Measurements from ENCODE around the gene ERO1B.

ERO1B gene

GRCh38 chr1:236253918-236254637, 27.7 kb downstream of the ERO1B start:
- no peak for DNase-seq (ENCODE audit: low read depth in 3 of 3)

DNA sequence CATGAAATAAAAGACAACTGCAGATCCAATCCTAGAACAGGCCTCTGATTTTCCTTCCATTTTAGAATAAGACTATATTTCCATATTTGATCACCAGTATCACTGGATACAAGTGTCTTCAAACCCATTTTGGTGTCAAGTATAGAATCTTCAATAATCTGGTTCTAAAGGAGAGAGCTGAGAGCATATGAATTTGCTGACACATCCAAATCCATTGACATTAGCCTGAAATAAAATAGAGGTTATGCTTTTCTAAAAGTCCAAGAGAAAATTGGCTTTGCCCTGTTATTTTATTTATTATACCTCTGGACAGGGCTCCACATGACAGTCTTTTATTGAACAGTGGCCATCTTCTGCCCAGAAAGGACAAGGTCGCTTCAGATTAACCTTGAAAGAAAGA, 28.6 kb downstream of the ERO1B start:
- no peak for DNase-seq (ENCODE audit: low read depth in 3 of 3)

- no peak for DNase-seq (ENCODE audit: low read depth in 3 of 3)
Measured at GRCh38 chr1:236251587-236251986, 30.2 kb downstream of the ERO1B start.

- DNase-seq (ENCODE audit: low read depth in 3 of 3), result no peak
Measured at GRCh38 chr1:236247286-236247685, 34.5 kb downstream of the ERO1B start.

DNA sequence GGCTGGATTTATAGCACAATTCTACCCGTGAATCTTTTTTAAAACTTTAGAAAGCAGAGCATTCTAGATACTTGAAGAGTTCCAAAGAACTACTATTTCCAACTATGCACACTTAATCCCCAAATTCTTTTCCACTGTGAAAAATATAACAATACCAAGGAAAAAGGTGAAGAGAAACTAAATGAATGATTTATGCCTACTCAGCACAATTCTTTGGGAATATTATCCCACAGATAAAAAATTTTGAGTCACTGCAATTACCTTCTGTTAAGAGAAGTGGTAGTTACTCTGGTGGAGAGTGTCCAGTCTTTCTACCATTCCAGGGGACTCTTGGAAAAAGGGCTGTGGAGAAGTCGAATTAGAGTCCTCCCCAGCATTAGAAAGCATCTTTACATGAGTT, 39.2 kb downstream of the ERO1B start:
- DNase-seq (ENCODE audit: low read depth in 3 of 3), result no peak

DNA sequence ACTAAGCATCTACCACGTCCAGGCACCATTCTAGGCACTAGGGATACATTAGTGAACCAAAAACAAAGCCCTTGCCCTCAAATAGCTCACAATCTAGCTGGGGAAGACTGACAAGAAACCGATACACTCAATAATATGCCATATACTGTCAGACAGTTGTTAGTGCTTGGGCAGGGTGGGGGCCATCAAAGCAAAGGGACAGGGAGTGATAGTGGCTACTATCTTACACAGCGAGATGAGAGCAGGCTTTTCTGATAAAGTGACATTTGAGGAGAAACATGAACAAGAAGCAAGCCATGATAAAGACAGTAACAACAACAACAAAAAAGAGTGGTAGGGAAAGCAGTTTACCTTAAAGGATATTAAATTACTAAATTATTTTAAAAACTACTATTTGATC, 41.1 kb downstream of the ERO1B start:
- DNase-seq (ENCODE audit: low read depth in 3 of 3), result no peak

GRCh38 chr1:236239092-236239585, 42.6 kb downstream of the ERO1B start:
- DNase-seq (ENCODE audit: low read depth in 3 of 3), result no peak

- DNase-seq (ENCODE audit: low read depth in 3 of 3), result no peak
Measured at GRCh38 chr1:236235116-236235515, 46.6 kb downstream of the ERO1B start.

GRCh38 chr1:236228411-236228810, 53.3 kb downstream of the ERO1B start:
- no peak for DNase-seq (ENCODE audit: low read depth in 3 of 3)

DNA sequence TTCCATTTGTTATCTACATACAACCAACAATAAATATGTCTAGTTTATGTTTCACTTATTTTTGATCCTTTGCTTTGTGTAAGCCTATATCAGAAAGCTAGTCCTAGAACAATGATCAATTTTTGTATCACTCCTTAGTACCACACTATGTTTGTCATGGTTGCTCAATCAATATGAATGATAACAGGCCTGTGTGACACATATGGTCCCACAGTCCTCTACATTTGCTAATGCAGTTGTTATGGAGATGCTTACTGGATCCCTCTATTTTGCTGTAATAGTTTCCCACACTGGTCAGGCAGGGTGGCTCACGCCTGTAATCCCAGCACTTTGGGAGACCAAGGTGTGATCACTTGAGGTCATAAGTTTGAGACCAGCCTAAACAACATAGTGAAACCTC, 59.1 kb downstream of the ERO1B start:
- DNase-seq (ENCODE audit: low read depth in 3 of 3), result no peak

DNA sequence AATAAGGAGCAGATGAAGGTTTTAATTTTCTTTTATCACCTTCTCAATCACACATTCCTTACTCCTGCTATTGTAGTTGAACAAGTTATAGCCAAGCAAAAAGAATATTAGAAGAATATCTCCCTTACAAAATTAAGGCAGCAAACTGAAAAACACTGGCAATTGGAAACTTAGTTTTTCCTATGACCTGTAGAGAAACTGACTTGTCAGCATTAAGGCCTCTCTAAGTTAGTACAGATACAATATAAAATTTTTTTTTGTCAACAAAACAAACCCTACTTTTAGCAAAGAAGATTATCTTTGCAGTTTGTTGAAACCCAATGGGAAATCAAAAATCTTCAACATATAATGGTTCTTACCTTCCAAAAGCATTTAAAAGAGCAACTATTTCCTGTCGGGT, 61.3 kb downstream of the ERO1B start:
- DNase-seq (ENCODE audit: low read depth in 3 of 3), result no peak

DNA sequence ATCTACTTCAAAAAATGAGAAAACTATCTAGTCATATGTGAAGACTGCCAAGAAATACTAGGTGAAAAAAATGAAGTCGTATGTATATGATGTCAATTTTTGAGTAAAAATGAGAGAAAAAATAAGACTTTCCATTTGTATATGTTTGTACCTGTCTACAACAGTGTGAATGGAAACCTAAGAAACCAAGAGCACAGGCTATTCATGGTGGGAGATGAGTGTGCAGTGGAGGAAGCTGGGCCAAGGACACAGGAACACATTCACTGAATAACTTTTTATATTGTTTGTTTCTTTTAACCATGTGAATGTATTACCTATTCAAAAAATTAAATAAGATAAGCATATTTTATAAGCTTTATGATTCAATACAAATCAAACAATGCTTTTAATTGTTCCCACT, 67.0 kb downstream of the ERO1B start:
- DNase-seq (ENCODE audit: low read depth in 3 of 3), result no peak

DNA sequence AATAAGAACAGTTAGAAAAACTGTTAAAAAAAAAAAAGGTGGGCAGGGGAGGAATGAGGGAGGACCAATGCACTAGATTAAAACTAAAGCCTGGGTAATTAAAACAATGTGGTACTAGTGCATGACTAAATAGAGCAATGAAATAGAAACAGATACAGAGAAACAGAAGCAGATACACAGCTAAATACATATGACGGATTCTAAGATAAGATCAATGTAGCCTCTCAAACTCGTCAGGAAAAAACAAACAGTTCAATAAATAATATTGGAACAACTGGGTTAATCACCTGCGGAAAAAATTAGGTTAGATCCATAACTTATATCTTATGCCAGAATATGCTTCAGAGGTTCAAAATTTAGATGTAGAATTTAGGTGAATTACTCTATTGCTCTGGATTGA, 68.2 kb downstream of the ERO1B start:
- DNase-seq (ENCODE audit: low read depth in 3 of 3), result no peak

DNA sequence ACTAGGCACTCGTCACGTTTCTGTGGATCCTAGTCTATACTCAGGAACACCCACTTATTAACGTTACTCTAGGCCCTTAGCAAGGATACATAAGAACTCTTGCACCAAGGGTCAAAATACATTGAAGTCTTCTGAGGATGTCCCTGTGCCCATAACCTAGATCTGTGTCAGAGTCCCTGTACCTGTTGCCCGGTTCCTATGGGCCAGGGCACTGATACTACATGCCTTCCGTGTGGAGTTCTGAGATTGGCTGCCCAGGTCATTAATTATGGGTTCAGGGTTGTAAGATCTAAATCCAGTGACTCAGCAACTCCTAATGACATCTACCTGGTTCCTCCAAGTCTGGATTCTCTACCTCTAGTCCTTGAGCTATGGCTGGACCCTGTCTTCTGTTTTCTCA, 69.9 kb downstream of the ERO1B start:
- no peak for DNase-seq (ENCODE audit: low read depth in 3 of 3)

GRCh38 chr1:236209713-236210112, 72.0 kb downstream of the ERO1B start:
- no peak for DNase-seq (ENCODE audit: low read depth in 3 of 3)

DNA sequence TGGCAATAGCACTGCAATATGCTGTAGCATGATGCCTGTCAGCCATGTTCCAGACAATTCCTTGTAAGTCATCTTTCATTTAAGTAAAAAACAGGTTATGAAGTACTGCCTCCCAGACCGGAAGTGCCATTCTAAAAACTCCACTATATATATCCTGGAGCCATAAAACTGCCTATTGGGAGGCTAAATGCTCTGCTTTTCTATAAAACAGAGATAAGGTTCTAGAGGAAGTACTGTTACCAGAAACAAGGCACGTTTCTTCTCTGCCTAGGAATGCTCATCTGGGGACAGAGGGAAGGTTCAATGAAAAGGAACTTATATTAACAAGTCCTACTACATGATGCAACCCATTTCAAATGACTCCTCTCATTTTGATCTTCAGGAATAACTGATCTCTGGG, 72.6 kb downstream of the ERO1B start:
- no peak for DNase-seq (ENCODE audit: low read depth in 3 of 3)

DNA sequence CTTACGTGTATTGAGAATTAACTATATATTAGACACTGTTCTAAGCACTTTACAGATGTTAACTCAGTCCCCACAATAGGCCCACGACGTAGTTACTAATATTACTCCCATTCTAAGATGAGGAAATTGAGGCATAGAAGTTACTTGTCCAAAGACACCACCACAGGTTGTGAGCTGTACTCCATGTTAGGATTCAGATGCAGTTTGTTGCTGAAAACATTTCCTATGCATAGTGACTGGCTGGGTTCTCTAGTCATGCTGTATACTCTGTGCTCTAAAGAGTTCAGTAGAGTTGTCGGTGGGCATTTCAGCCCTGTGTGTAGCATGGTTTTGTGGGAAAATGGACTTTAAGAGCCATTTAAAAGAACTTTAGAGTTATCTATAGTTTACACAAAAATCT, 74.2 kb downstream of the ERO1B start:
- no peak for DNase-seq (ENCODE audit: low read depth in 3 of 3)

DNA sequence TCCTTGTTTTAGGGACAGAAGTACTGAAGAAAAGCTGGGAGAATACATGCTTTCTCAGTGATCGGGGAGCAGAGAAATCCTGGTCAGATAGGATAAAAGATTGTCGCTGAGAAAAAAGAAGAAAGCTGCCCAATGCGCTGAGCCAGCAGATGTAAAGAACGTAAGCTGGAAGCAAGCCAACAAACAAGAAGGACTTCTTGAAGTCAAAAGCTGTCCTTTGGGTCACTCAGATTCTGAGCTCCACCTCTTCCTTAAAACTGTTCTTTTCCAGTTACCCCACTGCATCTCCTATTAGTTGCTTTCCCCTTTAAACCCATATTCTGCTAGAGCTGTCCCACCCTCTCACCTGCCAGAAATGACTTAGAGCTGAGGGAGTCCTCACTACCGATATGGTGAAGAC, 74.6 kb downstream of the ERO1B start:
- no peak for DNase-seq (ENCODE audit: low read depth in 3 of 3)

- DNase-seq (ENCODE audit: low read depth in 3 of 3), result no peak
Measured at GRCh38 chr1:236206548-236206947, 75.2 kb downstream of the ERO1B start.

DNA sequence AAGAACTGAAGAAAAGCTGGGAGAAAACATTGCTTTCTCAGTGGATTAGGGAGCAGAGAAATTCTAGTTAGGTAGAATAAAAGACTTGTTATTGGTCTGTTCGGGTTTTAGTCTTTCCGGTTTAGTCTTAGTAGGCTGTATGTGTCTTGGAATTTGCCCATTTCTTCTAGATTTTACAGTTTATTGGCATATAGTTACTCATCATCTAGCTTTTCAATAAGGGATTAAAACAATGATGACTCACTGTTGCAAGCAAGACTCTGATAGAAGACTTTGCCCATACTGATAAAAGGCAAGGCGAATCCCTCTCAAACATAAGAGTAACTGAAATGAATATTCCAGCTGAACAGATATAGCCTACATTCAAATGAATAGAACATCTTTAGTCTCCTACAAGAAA, 77.1 kb downstream of the ERO1B start:
- no peak for DNase-seq (ENCODE audit: low read depth in 3 of 3)

DNA sequence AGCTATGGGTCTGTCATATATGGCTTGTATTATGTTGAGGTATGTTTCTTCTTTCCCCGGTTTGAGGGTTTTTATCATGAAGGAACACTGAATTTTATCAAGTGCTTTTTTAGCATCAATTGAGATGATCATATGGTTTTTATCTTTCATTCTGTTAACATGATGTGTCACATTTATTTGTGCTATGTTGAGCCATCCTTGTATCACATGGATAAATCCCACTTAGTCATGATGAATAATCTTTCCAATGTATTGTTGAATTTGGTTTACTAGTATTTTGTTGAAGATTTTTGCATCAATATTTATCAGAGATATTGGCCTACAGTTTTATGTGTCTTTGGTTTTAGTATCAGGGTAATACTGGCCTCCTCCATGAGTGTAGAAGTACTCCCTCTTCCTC, 77.7 kb downstream of the ERO1B start:
- no peak for DNase-seq (ENCODE audit: low read depth in 3 of 3)

GRCh38 chr1:236201786-236202185, 80.0 kb downstream of the ERO1B start:
- no peak for DNase-seq (ENCODE audit: low read depth in 3 of 3)

GRCh38 chr1:236200925-236201324, 80.8 kb downstream of the ERO1B start:
- DNase-seq (ENCODE audit: low read depth in 3 of 3), result no peak

- DNase-seq (ENCODE audit: low read depth in 3 of 3), result no peak
Measured at GRCh38 chr1:236193184-236193583, 88.6 kb downstream of the ERO1B start.
